NCI-H2171 (cell line): Measurements from ENCODE around the gene TMEM158.
A peak's percentile ranks its signal among the peaks of the same experiment; 100 is the strongest.

Experiments
- DNase-seq: peaks from one replicate; lab custom pipeline; 2025; lab: John Stamatoyannopoulos, UW

TMEM158 gene

GRCh38 chr3:45199837-45200648 is 26.0 kb downstream of the TMEM158 start:
- DNase-seq = no peak

- no peak for DNase-seq
Observed at GRCh38 chr3:45198264-45199260, 27.5 kb downstream of the TMEM158 start.

- no peak for DNase-seq
Observed at GRCh38 chr3:45194791-45195190, 31.3 kb downstream of the TMEM158 start.

- no peak for DNase-seq
Observed at GRCh38 chr3:45191924-45192417, 34.1 kb downstream of the TMEM158 start.

GRCh38 chr3:45191424-45191823 is 34.7 kb downstream of the TMEM158 start:
- no peak for DNase-seq

- DNase-seq = no peak
Observed at GRCh38 chr3:45188719-45189659, 37.1 kb downstream of the TMEM158 start.

- DNase-seq = no peak
Observed at GRCh38 chr3:45187694-45188141, 38.4 kb downstream of the TMEM158 start.

- no peak for DNase-seq
Observed at GRCh38 chr3:45186871-45187270, 39.2 kb downstream of the TMEM158 start.

- no peak for DNase-seq
Observed at GRCh38 chr3:45185461-45185860, 40.6 kb downstream of the TMEM158 start.

GRCh38 chr3:45185052-45185451 is 41.0 kb downstream of the TMEM158 start:
- DNase-seq = no peak

GRCh38 chr3:45183872-45184262 is 42.2 kb downstream of the TMEM158 start:
- DNase-seq = no peak

GRCh38 chr3:45182915-45183871 is 42.9 kb downstream of the TMEM158 start:
- DNase-seq = peak; percentile 40

- no peak for DNase-seq
Observed at GRCh38 chr3:45181496-45181895, 44.6 kb downstream of the TMEM158 start.

- no peak for DNase-seq
Observed at GRCh38 chr3:45180899-45181298, 45.2 kb downstream of the TMEM158 start.

GRCh38 chr3:45180051-45180450 is 46.0 kb downstream of the TMEM158 start:
- no peak for DNase-seq

GRCh38 chr3:45179163-45179562 is 46.9 kb downstream of the TMEM158 start:
- no peak for DNase-seq

- no peak for DNase-seq
Observed at GRCh38 chr3:45178183-45179023, 47.7 kb downstream of the TMEM158 start.

- DNase-seq = no peak
Observed at GRCh38 chr3:45176912-45177311, 49.2 kb downstream of the TMEM158 start.
